NT2/D1 (cell line): ENCODE data around the gene DLX1.

ENCODE experiments used
- SUZ12 ChIP-seq: IDR thresholded peaks from 2 replicates; pipeline ENCODE4 v1.6.1; 2011; ENCODE audit not compliant: insufficient read length, insufficient read depth; ENCODE audit errors: extremely low read depth
- YY1 ChIP-seq: IDR thresholded peaks from 2 replicates; pipeline ENCODE4 v1.6.1; 2011; ENCODE audit not compliant: insufficient read length, insufficient read depth
- ZNF274 ChIP-seq: IDR thresholded peaks from 2 replicates; pipeline ENCODE4 v1.6.1; 2011; ENCODE audit warnings: mild to moderate bottlenecking, low read depth, low read length

GRCh38 chr2:172135446-172135845 is 50.1 kb downstream of the DLX1 start:
- TF ChIP-seq ZNF274 (no peak), SUZ12 (no peak), YY1 (no peak)
